ENCODE measurements around the gene PRKCA.
"Not testable (repeated sequence)": the region's sequence is repeated elsewhere in the genome, so short reads cannot be mapped to it uniquely, and the experiment has no call there.

PRKCA gene

DNA sequence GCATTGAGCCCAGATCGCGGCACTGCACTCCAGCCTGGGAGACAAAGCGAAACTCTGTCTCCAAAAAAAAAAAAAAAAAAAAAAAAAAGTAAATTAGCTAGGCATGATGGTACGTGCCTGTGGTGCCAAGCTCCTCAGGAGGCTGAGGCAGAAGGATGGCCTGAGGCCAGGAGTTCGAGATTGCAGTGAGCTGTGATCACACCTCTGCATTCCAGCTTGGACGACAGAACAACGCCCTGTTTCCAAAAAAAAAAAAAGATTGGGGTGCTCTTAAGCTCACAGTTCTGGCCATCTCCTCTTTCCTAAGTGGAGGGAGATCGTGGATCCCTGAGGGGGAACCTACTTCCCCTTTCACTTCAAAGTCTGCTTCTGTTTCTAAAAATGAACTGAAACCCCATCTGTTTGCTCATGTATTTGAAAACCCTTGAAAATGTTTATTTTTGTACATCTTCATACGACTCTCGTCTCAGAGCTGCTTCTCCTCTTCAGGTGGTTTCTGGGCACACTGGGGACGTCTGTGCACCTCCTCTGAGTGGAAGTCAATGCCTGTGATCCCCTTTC, 138.8 kb downstream of the PRKCA start:
- no peak for DNase-seq (ENCODE audit: low spot score)

DNA sequence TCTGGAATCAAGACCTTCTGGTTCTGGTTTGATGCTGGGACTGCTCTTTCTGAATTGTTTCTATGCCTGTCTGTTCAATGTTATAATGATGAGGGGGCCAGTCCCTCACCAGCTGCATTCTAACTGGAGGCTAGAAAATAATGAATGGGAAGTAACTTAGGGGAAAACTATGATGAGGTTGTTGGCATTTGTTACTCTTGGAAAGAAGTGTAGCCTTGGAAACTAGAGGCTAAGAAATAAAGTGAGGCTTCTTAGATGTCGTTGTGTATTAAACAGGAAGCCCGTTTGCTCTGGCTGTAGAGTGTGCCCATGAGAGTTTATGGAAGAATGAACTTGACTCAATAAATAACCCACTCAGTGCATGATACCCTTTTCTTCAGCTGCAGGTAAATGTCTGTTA, 140.8 kb downstream of the PRKCA start:
- DNase-seq (ENCODE audit: low spot score), result no peak

DNA sequence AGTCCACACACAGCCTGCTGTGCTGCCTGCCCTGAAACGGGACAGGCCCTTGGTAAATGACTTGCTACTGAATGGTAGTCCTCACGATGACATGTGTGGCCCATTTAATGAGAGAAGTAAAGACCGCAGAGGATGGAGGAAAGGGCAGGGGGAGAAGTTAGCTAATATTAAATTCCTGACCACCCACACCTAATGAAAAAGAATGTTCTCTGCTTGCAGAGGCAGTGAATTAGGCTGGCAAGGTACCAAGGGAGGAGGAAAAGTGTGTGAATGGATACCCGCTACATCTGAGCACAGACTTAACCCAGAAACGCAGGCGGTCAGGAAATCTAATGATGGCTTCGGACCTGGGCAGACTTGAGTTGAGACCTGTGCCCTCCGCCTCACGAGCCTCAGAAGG, 141.2 kb downstream of the PRKCA start:
- DNase-seq (ENCODE audit: low spot score), result no peak

DNA sequence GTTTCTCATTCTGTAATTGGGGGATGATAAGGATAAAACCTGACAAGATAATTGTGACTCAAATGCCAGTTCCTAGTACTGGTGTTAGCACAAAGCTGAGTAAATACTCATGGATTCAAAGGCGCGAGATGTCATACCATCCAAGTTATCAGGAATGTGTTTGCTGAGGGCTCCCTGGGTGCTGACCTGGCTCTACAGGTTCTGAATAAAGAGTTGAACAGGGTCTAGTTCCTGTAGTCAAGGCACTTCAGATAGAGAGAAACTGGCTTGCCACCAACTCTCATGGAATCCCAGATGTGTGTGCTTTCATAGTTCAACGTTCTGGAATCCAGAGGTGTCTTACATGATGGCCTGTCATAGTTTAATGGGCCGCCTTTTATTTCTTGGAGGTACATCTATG, 141.6 kb downstream of the PRKCA start:
- no peak for DNase-seq (ENCODE audit: low spot score)

DNA sequence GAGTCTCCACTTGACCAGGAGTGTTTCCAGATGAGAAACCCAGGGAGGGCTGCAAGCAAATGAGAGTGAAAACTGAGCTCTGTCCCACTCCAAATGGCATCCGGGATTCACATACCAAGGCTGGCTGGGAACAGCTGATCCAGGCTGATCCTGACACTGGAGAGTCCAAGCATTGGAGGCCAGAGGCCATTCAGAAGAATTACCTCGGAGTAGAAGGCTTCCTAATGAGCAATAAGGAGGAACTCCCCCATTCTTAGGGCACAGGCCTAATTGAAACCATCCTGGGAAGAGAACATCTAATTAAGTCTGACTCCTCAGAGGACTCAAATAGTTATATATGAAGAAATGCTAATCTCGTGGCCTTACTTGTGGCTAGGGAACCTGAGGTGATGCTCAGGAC, 142.8 kb downstream of the PRKCA start:
- peak; percentile 36 for DNase-seq (ENCODE audit: low spot score)

DNA sequence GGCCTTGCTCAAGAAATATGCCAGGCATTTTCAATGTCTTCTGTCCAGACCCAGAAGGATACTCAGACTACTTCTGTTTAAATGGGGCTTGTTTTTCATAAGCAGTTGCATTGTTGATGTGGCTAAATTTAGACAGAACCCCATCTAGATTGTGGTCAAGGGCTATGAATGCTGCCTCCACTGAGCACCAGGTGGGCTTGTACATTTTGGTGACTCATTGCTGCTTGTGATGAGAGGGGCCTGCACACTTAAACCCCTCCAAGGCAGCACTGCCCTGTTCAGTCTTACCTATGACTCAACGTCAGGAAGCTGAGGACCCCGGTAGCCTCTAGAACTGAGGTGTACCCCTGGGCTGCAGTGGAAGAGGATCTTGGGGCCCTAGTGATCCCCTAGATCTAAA, 144.0 kb downstream of the PRKCA start:
- DNase-seq (ENCODE audit: low spot score), result no peak

DNA sequence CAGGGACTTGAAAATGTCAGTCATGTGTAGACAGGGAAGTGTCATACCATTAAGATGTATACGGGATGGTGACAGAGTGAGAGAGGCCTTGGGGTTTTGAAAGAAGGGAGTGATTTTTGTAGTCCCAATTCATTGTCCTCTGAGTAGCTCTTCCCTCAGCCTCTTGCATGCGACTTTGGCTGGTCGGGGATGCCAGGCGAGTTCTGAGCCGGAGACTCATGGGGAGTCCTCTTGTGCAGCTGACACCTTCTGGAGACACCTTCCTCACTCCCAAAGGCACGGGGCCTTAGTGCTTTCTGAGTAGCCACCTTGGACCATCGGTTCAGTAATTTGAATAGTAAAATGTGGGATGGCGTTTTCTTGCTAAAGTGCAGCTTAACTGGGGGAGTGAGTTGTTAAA, 144.7 kb downstream of the PRKCA start:
- no peak for DNase-seq (ENCODE audit: low spot score)

DNA sequence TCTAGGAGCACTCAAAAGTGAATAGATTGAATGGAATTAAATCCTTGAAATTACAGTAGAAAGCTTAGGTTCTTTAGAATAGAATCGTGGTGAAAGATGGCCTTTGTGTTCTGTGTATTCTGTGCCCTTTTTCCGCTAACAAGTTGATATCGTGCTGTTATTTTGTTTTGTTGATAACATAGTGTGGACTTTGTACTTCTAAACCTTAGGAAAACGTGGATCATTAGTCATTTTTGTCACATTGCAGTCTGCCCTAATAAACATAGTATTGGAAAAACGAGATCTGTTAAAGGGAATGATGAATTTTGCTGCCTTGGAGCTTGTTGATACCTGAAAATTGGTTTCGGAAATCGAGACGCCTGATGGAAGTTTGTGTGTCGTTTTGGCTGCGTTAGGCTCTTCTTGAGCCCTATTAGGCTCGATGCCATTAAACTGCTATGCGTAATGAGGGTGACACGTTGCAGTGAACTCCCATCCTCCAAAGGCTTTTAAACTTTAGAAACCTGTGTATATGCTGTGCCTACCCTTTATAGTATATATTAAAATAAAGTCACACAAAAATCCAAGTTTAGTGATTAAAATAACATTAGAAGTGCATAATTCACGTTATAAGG, 145.7 kb downstream of the PRKCA start:
- DNase-seq (ENCODE audit: low spot score), result no peak

DNA sequence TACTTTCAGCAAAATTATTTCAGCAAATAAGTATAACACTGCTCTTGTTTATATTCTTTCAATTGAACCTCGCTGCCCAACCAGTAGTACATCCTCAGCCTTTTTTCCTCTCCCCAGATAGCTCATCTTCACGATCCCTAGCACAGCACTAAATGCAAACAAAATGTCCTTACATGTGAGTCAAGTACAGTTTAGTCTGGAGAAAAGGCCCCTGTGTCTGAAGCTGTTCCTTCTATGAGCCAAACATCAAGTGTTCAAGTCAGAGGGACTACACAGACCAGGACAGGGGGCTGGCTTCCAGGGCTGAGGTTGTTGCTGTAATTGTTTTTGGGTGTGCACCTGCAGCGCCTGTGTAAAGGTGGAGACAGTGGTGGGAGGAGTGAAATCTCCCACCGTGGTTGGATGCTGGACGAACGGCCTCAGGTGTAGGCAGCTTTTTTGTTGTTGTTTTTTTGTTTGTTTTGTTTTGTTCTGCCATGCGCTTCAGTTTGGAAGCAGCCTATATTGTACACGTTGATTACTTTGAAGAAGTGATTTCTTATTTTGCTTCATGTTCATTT, 147.1 kb downstream of the PRKCA start:
- DNase-seq (ENCODE audit: low spot score), result no peak

DNA sequence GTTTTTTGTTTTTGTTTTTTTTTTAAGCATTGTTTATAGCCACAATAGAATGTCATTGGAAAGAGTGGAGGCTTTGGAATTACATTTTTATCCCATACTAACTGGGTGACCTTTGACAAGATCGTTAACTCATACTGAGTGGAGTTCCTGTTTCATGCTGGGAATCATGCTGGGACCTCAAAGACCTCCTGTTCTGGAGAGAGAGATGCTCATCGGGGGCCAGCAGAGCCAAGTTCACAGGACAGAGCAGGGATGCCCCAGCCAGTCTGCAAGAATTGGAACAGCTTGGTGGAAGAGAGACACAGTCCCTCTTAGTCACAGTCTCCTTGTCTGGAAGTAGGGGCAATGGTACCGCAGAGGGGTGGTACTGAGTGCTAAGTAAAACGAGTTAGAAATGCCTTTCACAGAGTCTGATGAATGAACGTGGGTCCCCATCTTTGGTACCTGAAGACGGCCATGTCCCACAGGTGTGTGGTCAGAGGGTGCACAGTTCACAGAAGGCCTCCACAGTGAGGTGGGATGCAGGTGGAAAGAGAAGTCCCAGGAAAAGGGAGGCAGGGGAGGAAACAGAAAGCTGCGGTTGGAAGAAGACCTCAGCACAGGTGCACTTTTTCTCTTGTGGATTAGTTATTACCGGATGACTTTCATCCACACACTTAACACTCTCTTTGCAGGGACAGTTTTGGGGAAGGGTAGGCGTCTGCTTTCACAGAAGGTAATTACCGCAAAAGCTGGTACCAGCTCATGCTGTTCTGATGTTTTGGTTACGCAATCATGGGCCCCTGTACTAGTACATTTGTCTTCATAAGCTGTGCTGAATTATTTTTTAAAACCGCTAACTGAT, 147.8 kb downstream of the PRKCA start:
- no peak for DNase-seq (ENCODE audit: low spot score)

DNA sequence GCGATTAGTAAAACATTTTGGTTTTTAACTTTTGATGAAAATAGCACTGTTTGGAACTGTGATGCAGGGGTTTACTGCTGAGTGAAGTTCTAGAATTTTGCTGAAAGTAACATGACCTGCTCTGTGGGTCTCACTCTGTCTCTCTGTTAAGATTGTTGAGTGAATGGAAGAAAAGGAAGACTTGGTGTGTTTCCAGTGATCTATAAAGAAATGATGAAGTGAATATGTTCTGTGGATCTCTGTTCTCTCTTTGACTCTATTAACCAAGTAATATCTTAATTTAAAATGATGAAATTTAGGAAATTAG, 148.4 kb downstream of the PRKCA start:
- no peak for DNase-seq (ENCODE audit: low spot score)

DNA sequence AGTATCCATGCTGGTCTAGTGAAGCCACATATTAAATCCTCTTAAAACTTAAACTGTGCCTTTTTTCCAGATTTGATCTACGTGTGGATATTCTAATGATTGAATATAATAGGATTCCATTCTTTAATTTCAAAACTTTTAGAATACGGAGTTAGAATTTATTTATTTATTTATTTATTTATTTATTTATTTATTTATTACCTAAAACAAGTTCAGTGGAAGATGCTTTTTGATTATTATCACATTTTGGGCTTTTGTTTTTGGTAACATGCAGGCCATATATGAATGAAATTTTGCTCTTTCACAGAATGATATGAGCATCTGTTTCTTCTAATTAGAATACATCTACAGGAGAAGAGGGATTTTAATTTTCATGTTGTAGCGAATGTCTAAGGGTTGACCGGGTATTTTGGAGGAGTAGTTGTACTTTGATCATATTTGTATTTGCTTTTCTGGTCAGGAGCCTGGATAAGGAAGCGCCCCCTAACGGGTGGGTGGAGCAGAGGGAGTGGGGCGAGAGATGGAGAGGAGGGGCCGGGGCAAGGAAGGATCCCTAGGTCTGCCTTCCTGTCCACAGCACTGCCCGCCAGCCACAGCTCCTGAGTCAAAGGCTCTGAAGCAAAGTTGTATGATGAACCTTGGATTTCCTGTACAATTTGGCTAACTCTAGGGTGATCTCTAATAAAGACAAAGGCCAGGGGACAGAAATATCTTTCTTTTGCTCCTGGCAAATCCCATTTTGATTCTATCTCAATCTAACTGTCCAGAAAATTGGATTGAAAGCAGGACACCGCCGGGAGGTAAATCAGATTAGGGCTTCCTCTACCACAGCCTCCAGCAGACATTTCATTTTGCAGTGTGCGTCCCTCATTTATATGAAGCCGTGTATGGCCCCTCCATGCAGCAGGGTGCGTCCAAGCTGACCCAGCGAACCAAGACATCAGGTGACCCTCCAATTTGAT, 149.1 kb downstream of the PRKCA start:
- no peak for DNase-seq (ENCODE audit: low spot score)

DNA sequence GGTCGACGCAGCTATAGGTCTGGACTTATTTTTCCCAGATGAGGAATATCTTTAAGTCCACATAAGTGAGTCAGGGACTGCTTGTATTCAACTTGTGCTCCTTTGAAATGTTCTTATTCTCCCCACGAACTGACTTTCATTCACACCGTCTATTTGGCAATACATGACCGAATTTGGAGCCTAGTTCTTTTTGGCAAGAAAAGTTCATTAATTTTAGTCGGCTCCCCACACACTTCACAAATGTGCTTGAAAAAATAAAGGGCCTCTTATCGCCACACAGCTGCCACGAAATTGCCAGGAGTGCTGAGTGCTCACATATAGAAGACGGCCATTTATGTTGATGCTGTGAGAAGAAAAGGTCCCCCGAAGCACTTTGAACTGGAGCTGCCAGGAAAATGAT, 152.6 kb downstream of the PRKCA start:
- DNase-seq (ENCODE audit: low spot score), result no peak

DNA sequence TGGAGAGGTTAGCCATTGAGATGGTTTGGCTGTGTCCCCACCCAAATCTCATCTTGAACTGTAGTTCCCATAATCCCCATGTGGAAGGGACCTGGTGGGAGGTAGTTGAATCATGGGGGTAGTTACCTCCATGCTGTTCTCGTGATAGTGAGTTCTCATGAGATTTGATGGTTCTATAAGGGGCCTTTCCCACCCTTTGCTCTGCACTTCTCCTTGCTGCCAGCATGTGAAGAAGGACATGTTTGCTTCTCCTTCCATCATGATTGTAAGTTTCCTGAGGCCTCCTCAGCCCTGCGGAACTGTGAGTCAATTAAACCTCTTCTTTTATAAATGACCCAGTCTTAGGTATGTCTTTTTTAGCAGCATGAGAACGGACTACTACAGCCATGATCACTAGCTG, 155.1 kb downstream of the PRKCA start:
- not testable (repeated sequence) for DNase-seq (ENCODE audit: low spot score)

DNA sequence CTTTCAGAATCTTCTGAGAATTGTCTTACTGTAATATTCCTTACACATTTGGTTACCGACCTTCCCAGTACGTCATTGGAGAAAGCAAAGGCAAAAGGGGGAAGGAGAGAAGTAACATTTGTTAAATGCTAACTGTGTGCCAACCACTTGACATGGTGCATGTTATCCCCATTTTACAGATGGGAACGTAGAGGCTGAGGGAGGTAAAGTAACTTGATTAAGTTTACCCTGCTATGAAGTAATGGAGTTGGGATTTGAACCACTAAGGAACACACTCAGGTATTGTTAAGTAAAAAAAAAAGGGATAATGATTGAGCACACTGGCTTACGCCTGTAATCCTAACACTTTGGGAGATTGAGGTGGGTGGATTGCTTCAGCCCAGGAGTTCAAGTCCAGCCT, 156.4 kb downstream of the PRKCA start:
- DNase-seq (ENCODE audit: low spot score), result no peak

DNA sequence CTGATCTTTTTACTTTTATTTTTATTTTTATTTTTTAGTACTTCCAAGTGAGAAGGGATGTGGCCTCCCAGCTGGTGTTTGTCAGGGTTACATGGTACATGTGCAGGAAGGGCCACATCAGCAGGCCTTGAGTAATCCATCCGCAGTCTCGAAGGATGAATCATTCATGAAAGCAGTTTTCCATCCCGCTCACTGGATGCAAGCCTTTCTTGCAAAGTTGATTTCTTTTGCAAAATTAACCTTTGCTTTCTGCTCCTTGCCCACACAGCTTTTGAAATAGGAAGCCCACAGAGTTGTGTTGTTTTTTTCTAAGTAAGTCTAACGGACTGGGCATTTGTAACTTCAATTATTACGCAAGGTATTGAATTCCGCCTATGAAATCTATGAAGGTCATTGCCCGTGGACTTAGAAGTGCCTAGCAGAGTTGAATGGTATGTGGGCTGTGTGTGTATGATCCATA, 157.4 kb downstream of the PRKCA start:
- peak; percentile 93 for DNase-seq (ENCODE audit: low spot score)

DNA sequence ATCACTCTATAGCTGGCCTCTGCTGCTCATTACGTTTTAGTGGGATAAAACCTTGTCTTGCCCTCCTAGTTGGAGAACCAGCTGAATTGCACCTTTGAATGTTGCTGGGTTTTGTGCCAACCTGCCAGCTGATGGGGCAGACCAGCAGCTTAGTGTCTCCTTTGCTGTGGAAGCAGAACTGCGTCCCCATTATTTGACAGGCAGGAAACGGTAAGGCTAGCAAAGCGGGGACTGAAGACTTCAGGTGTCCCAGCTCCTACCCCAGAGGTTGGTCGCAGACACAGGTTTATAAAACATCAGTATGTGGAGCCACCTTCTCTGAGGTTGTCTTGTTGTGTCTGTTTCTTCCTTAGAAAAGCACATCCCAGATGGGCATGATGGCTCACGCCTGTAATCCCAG, 158.1 kb downstream of the PRKCA start:
- no peak for DNase-seq (ENCODE audit: low spot score)

DNA sequence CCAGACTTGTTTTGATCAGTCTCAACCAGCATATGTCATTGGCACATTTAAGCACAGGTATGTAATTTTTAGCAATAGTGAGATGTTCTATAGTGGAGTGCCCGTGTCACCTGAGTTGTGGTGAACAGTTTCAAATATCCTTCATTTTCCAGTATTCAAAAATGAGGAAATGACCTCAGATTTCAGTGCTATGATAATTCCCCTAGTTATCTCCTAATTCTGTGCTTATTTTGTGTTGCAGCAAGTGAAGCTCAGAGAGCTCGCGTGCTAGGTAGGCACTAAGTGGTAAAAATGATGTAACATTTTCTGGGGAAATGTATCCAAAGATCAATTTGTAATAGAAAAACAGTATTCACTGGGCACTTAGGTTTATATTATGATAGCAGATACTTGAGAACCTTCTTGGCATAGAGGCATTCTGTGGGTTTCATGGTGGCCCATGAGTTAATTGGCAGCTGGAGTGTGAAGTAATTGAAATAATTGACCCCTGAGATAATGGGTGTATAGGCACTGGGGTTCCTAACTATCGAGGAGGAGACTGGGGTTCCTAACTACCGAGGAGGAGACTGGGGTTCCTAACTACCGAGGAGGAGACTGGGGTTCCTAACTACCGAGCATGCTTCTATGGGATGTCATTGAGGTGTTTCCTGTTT, 159.1 kb downstream of the PRKCA start:
- no peak for DNase-seq (ENCODE audit: low spot score)

DNA sequence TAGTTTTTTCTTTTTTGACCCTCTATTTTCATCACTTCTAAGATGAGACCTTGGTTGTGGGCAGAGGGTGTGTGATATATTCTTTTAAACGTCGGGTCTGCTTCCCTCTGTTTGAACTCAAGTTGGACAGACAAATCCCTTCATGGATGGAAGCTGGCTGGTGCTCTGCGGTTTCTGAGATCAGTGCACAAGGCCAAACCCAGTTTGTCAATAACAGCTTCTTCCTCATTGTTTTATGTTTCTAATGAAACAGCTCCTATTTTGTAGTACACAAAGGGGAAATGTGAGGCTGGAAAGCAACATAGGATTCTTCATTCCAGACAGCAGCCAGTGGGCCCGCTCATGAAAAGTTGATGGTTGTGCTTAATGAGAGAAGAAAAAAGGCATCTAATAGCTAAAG, 159.6 kb downstream of the PRKCA start:
- DNase-seq (ENCODE audit: low spot score), result no peak

DNA sequence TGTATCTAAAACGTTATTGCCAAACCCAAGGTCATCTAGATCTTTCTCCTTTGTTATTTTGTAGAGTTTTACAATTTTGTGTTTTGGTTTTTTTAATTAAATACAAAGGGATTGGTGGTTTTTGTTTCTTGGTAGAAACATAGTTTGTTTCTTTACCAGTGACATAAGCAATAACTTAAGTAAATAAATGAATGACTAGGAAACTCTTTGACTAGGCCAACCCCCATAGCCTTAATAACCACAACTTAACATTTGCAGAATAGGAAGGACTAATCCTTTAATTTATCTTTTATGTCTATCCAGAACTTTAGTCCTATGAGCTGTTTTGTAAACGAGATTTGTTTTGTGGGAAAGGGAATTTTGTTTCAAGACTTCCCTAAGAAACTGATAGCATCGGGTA, 162.5 kb downstream of the PRKCA start:
- DNase-seq (ENCODE audit: low spot score), result no peak

DNA sequence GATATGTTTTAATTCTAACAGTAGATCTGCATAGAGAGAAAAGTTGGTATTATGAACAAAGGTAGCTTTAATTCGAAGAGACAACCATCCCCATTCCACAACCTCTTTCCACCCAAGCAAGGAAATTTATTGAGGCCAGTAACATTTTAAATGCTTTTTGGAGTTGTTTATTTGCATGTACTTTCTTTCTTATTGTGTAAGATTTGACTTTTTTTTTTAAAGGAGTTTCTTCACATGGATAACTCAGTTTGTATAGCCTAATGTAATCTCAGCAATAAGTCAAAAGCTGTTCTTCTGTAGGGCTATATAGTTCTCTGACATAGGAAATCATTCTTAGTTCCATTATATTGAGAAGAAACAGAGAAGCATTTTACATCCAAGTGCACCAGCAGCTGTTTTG, 163.3 kb downstream of the PRKCA start:
- no peak for DNase-seq (ENCODE audit: low spot score)
